Heart left ventricle (tissue), 13 donors: ENCODE data around the gene KCNH5.

Source experiments
- CTCF ChIP-seq, 12 donors: fragments of 200-600 bp; sonication (generic) in 4 of 12; IDR thresholded peaks; one replicate each; pipeline versions ENCODE4 v1.5.0 to v1.8.0; 2018 to 2022; ENCODE audit warnings: antibody characterized with exemption in 12 of 12, mild to moderate bottlenecking in 5 of 12
- POLR2A ChIP-seq, 2 donors: fragments of 450-650 bp; IDR thresholded peaks; one replicate each; pipeline ENCODE4 v1.6.1; 2017; ENCODE audit warnings: antibody characterized with exemption in 2 of 2, mild to moderate bottlenecking in 2 of 2, moderate library complexity in 2 of 2
- donor health status: ischemic (EF 13 %, LVEDD 7.1; RV severe dilation, severe dysfunction).
- donor health status: DM: no; HTN: yes; CAD: no.
- donor health status: DM: no; HTN: no; CAD: no.
- donor health status: ischemic (EF 25% LVEDD 6.9; RV normal size, moderate dysfunction).
- donor health status: ischemic (EF 25% LVEDD 5.7; RV mildly dilated, moderate dysfunction).
- donor health status: ischemic (EF 35%, LVEDD 5.7; RV mildly dilated, moderate dysfunction).
- donor health status: nonischemic (EF 11% LVEDD 7.7; RV severe dilation, severe dysfunction).
- donor health status: DM: yes; HTN: yes; CAD: no.
- donor health status: PGD.
- donor health status: ischemic (EF 29% LVEDD 5.4; RV normal size, mild dysfunction).
- donor health status: nonischemic (EF 23%, LVEDD 6.1; RV moderate dilation, normal function).

GRCh38 chr14:63026491-63026890 is 18.8 kb downstream of the KCNH5 start:
- TF ChIP-seq CTCF (IDR thresholded peaks at IDR 0.05) (no peak), POLR2A (IDR thresholded peaks at IDR 0.05) (no peak)
